SK-N-DZ (cell line): ENCODE measurements around the gene GOSR1.
"Not testable (repeated sequence)": the region's sequence is repeated elsewhere in the genome, so short reads cannot be mapped to it uniquely, and the experiment has no call there.

Experiments used
- DNase-seq: peaks from one replicate; pipeline ENCODE4 v3.0.0-alpha.2; 2015; ENCODE audit warnings: low spot score

GOSR1 gene

GRCh38 chr17:30575648-30576325 is 98.6 kb downstream of the GOSR1 start:
- DNase-seq = not testable (repeated sequence)

DNA sequence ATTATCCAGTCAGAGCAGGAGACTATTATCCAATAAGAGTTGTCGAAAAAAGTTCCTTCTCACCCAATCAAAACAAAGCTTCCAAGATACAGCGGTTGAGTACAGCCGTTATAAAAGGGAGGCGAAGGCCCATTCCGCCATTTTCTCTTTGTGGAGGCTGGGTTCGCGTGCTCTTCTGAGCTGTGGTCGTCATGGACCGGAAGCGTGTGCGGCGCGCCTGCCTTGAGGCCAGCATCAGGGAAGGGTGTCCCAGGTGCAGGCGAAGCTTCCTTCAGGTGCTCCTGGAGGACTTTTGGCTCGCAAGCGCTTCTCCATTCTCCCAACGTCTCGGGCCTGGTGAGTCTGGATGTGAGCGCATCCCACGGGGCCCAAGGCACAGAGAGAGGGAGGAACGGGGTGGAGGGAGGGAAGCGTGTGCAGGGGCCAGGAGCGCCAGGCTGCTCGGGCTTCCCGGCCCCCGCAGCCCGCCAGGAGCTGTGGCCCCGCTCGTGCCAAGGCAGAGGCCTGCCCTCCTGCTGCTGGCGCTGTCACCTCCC is 99.2 kb downstream of the GOSR1 start:
- DNase-seq = no peak
